Right lobe of liver (tissue), 6 donors: ENCODE results near the gene STK10. TPM values are rescaled to one million over a fixed set of nuclear protein-coding genes. Genes with fewer than 3 reads are reported as not detected.

Experiments used
- ATAC-seq, 4 donors: fragments of 200-7000 bp; cut with Tn5 transposase; one replicate each; pipeline ENCODE4 v1.9.1; 2020; ENCODE audit warnings: mild to moderate bottlenecking in 4 of 4, moderate library complexity in 4 of 4
- DNase-seq, 3 donors: peaks; one replicate each; pipeline ENCODE4 v3.0.0-alpha.2; 2020
- H3K27ac ChIP-seq, 3 donors: fragments of 200-600 bp; one replicate each; pipeline ENCODE4 v1.8.0; 2022
- H3K27me3 ChIP-seq, 2 donors: fragments of 200-600 bp; one replicate each; pipeline ENCODE4 v1.8.0; 2022
- H3K36me3 ChIP-seq, 4 donors: fragments of 200-600 bp; sonication (generic) in 1 of 4; one replicate each; pipeline versions ENCODE4 v1.5.1 to v1.8.0; 2017 to 2022; ENCODE audit warnings: control low read depth in 1 of 4
- H3K4me1 ChIP-seq, 4 donors: fragments of 200-600 bp; sonication (generic) in 1 of 4; one replicate each; pipeline versions ENCODE4 v1.5.1 to v1.8.0; 2017 to 2022; ENCODE audit warnings: control low read depth in 1 of 4
- H3K4me3 ChIP-seq, 3 donors: fragments of 200-600 bp; one replicate each; pipeline ENCODE4 v1.8.0; 2022
- H3K9me3 ChIP-seq, 4 donors: fragments of 200-600 bp; sonication (generic) in 1 of 4; one replicate each; pipeline versions ENCODE4 v1.5.1 to v1.8.0; 2017 to 2022; ENCODE audit warnings: control low read depth in 1 of 4
- CTCF ChIP-seq, 4 donors: fragments of 200-600 bp in 3 of 4; fragments of 450-650 bp in 1 of 4; IDR thresholded peaks; one replicate each; pipeline versions ENCODE4 v1.5.1 to v1.8.0; 2016 to 2022; ENCODE audit warnings: antibody characterized with exemption in 4 of 4, mild to moderate bottlenecking in 2 of 4
- POLR2A ChIP-seq: fragments of 450-650 bp; IDR thresholded peaks from one replicate; pipeline ENCODE4 v1.6.1; 2017; ENCODE audit warnings: antibody characterized with exemption, mild to moderate bottlenecking
- WGBS: methylation state at CpG from one replicate; pipeline ENCODE4 v1.1.6; 2018; ENCODE audit warnings: low coverage, low lambda C conversion rate; ENCODE audit not compliant: insufficient coverage; ENCODE audit errors: missing lambda C conversion rate; 5-methylcytosine and 5-hydroxymethylcytosine counted together
- intact Hi-C, 2 donors: fragments of 100-400 bp; cut with DNase I; formaldehyde crosslinking; loops; one replicate each; pipeline versions ENCODE4 v1.11.2 to v1.14.1; 2022
- total RNA-seq, 6 experiments: library from RNA; depleted of rRNA in 2 of 6; stranded (reverse); fragments of >200 nt in 2 of 6; fragmentation: NEBNext Ultra II Directional in 3 of 6; extraction: Animal tissue kit (Norgen Biotek cat#: 25700) in 3 of 6; gene quantifications; one replicate each; pipeline versions ENCODE4 v1.1.0 to v1.2.4, GENCODE V29; 2016 to 2023
- donor health status: DM: no; HTN: yes; CAD: no.
- donor health status: DM: no; HTN: no; CAD: no.
- donor health status: DM: no; HTN: no; CAD: no.
- donor health status: DM: no; HTN: yes; CAD: no.
- donor health status: DM: no; HTN: yes; CAD: no.

Gene STK10
- total RNA-seq, 6 experiments from 2014 or later = 6.9 to 27.4 (median 9.0) TPM

- no peak overlapping the region for H3K27ac ChIP-seq
Observed at GRCh38 chr5:172165465-172165864, 22.6 kb downstream of the STK10 start.

DNA sequence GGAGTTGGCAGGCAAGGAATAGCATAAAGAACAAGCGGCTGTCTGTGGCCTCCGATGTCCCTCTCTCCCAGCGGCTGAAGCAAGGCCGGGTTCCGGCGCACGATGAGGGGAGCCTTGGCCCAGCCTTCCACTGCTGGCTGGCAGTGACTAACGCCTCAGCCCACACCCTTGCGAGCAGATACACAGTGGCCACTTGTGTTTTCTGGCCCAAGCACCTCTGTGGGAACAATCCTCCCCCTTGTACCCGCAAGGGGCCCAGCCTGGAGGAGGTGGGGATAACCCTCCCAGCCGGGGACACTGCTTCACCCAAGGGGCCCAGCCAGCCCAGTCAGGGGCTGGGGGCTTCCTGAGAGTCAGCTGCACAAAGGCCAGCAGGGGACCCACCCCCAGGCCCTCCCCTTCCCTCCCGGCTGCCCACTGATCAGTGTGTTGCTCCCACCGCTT is 23.2 kb downstream of the STK10 start:
- H3K27ac ChIP-seq = no peak overlapping the region
- no peak for TF ChIP-seq POLR2A
- TF ChIP-seq CTCF (IDR thresholded peaks at IDR 0.05) = no peak
- ATAC-seq (peak in 3 of 4 donors; percentile 7 to 22 (median 8)), DNase-seq (no peak)
- H3K36me3 ChIP-seq = no peaks in the 10 kb centered on the region
- WGBS = no CpG with 5 or more reads among the region's 13 CpGs
- H3K4me3 ChIP-seq = no peak overlapping the region
- H3K4me1 ChIP-seq = peaks cover 0 to 20% (median 0%) of the 10 kb centered on the region in 4 donors
- no peaks in the 10 kb centered on the region for H3K27me3 ChIP-seq
- no peaks in the 10 kb centered on the region for H3K9me3 ChIP-seq
- intact Hi-C loops = no loop called here

More at GRCh38 chr5:172165465-172165864, 22.6 kb downstream of the STK10 start:
- DNase-seq (peak in 1 of 3 donors; percentile 56), ATAC-seq (peak; percentile 20 to 86 (median 72))
- WGBS = 15% methylated on average over 4 of the region's 7 CpGs
- no peak overlapping the region for H3K4me3 ChIP-seq
- no peaks in the 10 kb centered on the region for H3K36me3 ChIP-seq
- intact Hi-C loops = no loop called here
- H3K9me3 ChIP-seq = no peaks in the 10 kb centered on the region
- peaks cover 0 to 20% (median 0%) of the 10 kb centered on the region in 4 donors for H3K4me1 ChIP-seq
- H3K27me3 ChIP-seq = no peaks in the 10 kb centered on the region
- TF ChIP-seq POLR2A = no peak
- TF ChIP-seq CTCF (IDR thresholded peaks at IDR 0.05) = no peak

DNA sequence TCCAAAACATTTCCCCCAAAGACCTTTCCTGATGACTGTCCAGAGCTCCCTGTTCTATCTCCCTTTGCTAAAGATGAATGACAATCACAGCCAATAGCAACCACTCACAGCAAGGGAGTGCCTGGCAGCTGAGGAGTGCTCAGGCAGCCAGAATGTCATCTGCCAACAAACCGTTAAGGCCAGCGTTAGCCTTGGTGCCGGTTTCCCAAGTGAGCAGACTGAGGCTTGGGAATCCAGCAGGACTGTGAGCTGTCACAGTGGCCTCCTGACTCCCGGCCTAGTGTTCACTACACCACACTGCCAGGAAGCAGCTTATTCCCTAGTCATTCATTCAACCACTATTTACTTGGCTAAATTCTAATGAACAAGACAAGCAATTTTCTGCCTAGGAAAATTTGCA is 24.7 kb downstream of the STK10 start:
- DNase-seq = no peak
- Histone ChIP-seq H3K36me3 (no peaks in the 10 kb centered on the region), H3K9me3 (no peaks in the 10 kb centered on the region), H3K27ac (no peak overlapping the region), H3K4me3 (no peak overlapping the region), H3K4me1 (peaks cover 0 to 20% (median 0%) of the 10 kb centered on the region in 4 donors), H3K27me3 (no peaks in the 10 kb centered on the region)
- 30% methylated on average over 3 of the region's 4 CpGs for WGBS
- TF ChIP-seq POLR2A (no peak), CTCF (IDR thresholded peaks at IDR 0.05) (no peak)
- intact Hi-C loops = no loop called here
- ATAC-seq = peak in 2 of 4 donors; percentile 14 to 19

- no peak for TF ChIP-seq POLR2A
- no peak for TF ChIP-seq CTCF (IDR thresholded peaks at IDR 0.05)
- peaks cover 0 to 20% (median 0%) of the 10 kb centered on the region in 4 donors for H3K4me1 ChIP-seq
- 67% methylated on average over 5 of the region's 5 CpGs for WGBS
- ATAC-seq (no peak), DNase-seq (no peak)
- intact Hi-C loops = no loop called here
- H3K27ac ChIP-seq = no peak overlapping the region
- no peaks in the 10 kb centered on the region for H3K27me3 ChIP-seq
- H3K36me3 ChIP-seq = no peaks in the 10 kb centered on the region
- no peak overlapping the region for H3K4me3 ChIP-seq
- no peaks in the 10 kb centered on the region for H3K9me3 ChIP-seq
Observed at GRCh38 chr5:172162987-172163343, 25.1 kb downstream of the STK10 start.
